K562 (cell line): ENCODE measurements around the gene AADAC. TPM values are rescaled to one million over a fixed set of nuclear protein-coding genes. Genes with fewer than 3 reads are reported as not detected.

ENCODE experiments used
- ARID1B ChIP-seq: fragments of 450-650 bp; IDR thresholded peaks from 2 replicates; pipeline ENCODE4 v1.6.1; 2016; ENCODE audit warnings: antibody characterized with exemption, mild to moderate bottlenecking, inconsistent platforms
- ATF1 ChIP-seq, 2 experiments: fragments of 450-650 bp in 1 of 2; IDR thresholded peaks; 2 replicates each; pipeline ENCODE4 v1.6.1; 2016; ENCODE audit warnings: missing compliant biosample characterization in 1 of 2, missing genetic modification characterization in 1 of 2
- CBFA2T3 ChIP-seq: fragments of 450-650 bp; IDR thresholded peaks from 2 replicates; pipeline ENCODE4 v1.6.1; 2017
- DACH1 ChIP-seq: fragments of 450-650 bp; IDR thresholded peaks from 2 replicates; pipeline ENCODE4 v1.6.1; 2018; ENCODE audit not compliant: partially characterized antibody
- EP400 ChIP-seq: fragments of 450-650 bp; IDR thresholded peaks from 2 replicates; pipeline ENCODE4 v1.6.1; 2017; ENCODE audit warnings: antibody characterized with exemption, mild to moderate bottlenecking, moderate library complexity
- ETS1 ChIP-seq: conservative IDR thresholded peaks from 2 replicates; pipeline ENCODE4 v1.6.1; 2011; ENCODE audit warnings: low read depth, mild to moderate bottlenecking, low read length; ENCODE audit not compliant: control insufficient read depth
- FOXO4 ChIP-seq: fragments of 450-650 bp; formaldehyde crosslinking; IDR thresholded peaks from 2 replicates; pipeline ENCODE4 v1.4.0; 2020; ENCODE audit warnings: mild to moderate bottlenecking, moderate library complexity
- LEF1 ChIP-seq: fragments of 450-650 bp; IDR thresholded peaks from 2 replicates; pipeline ENCODE4 v1.6.1; 2016; ENCODE audit warnings: mild to moderate bottlenecking
- MYC ChIP-seq, 2 experiments: fragments of 250-450 bp in 1 of 2; sonication (Bioruptor Pico) in 1 of 2; IDR thresholded peaks; 2 replicates each; pipeline versions ENCODE4 v1.5.1 to v1.6.1; 2012 to 2021; ENCODE audit warnings: low read depth in 2 of 2, borderline replicate concordance in 1 of 2, improper control_type of control experiment in 1 of 2, low read length in 1 of 2, mild to moderate bottlenecking in 1 of 2, moderate library complexity in 1 of 2
- PKNOX1 ChIP-seq: fragments of 450-650 bp; IDR thresholded peaks from 2 replicates; pipeline ENCODE4 v1.6.1; 2016
- PRPF4 ChIP-seq: fragments of 200-400 bp; formaldehyde crosslinking; IDR thresholded peaks from one replicate; pipeline ENCODE4 v1.6.1; 2017; ENCODE audit warnings: low read length, low read depth, mild to moderate bottlenecking; ENCODE audit not compliant: insufficient read depth, poor library complexity, severe bottlenecking
- RAD21 ChIP-seq, 2 experiments: fragments of 250-450 bp in 1 of 2; fragments of 450-650 bp in 1 of 2; sonication (Bioruptor Pico) in 1 of 2; formaldehyde crosslinking in 1 of 2; IDR thresholded peaks in 1 of 2; conservative IDR thresholded peaks in 1 of 2; 2 replicates each; pipeline versions ENCODE4 v1.4.0 to v1.8.0; 2020 to 2022; ENCODE audit warnings: mild to moderate bottlenecking in 2 of 2, moderate library complexity in 1 of 2
- RB1 ChIP-seq: fragments of 450-650 bp; IDR thresholded peaks from 2 replicates; pipeline ENCODE4 v1.6.1; 2017; ENCODE audit warnings: low read depth, mild to moderate bottlenecking
- SIX5 ChIP-seq, 2 experiments: IDR thresholded peaks; 2 replicates each; pipeline ENCODE4 v1.6.1; 2011; ENCODE audit warnings: low read length in 2 of 2, borderline replicate concordance in 1 of 2, low read depth in 1 of 2, mild to moderate bottlenecking in 1 of 2, moderate library complexity in 1 of 2; ENCODE audit not compliant: insufficient read depth in 1 of 2
- SMARCC2 ChIP-seq: fragments of 450-650 bp; IDR thresholded peaks from 2 replicates; pipeline ENCODE4 v1.6.1; 2017; ENCODE audit warnings: antibody characterized with exemption, moderate library complexity, mild to moderate bottlenecking, low read depth
- SOX6 ChIP-seq: fragments of 450-650 bp; IDR thresholded peaks from 2 replicates; pipeline ENCODE4 v1.6.1; 2014; ENCODE audit warnings: mild to moderate bottlenecking
- TCF3 ChIP-seq: sonication (generic); formaldehyde crosslinking; IDR thresholded peaks from 2 replicates; pipeline ENCODE4 v1.4.0; 2020; ENCODE audit warnings: mild to moderate bottlenecking, missing genetic modification reagents
- TEAD4 ChIP-seq, 2 experiments: sonication (generic) in 1 of 2; formaldehyde crosslinking in 1 of 2; IDR thresholded peaks; 2 replicates each; pipeline versions ENCODE4 v1.6.1 to v1.8.0; 2012 to 2022; ENCODE audit warnings: borderline replicate concordance in 1 of 2, inconsistent platforms in 1 of 2, low read length in 1 of 2, mild to moderate bottlenecking in 1 of 2, missing genetic modification reagents in 1 of 2
- ZNF592 ChIP-seq: fragments of 450-650 bp; IDR thresholded peaks from 2 replicates; pipeline ENCODE4 v1.6.1; 2017; ENCODE audit warnings: antibody characterized with exemption, mild to moderate bottlenecking
- polyA plus RNA-seq, 8 experiments: library from polyadenylated mRNA; depleted of rRNA in 4 of 8; stranded (reverse) in 5 of 8; unstranded in 3 of 8; fragments of >200 nt; fragmentation: Nextera tagmentation in 2 of 8; fragmentation: Illumina TruSeq in 1 of 8; extraction: Ambion mirVana in 2 of 8; extraction: Trizol in 1 of 8; gene quantifications; 2 replicates each; pipeline versions ENCODE4 v1.2.1 to v1.2.3, GENCODE V29; 2011 to 2014; ENCODE audit warnings: inconsistent platforms in 1 of 8, missing spikeins in 1 of 8
- total RNA-seq, 7 experiments: library from RNA; depleted of rRNA in 6 of 7; stranded (reverse); fragments of >200 nt in 6 of 7; fragmentation: Illumina TruSeq in 2 of 7; extraction: Trizol in 2 of 7; gene quantifications; 2 replicates each; pipeline versions ENCODE4 v1.2.1 to v1.2.3, GENCODE V29; 2011 to 2021; ENCODE audit warnings: low replicate concordance in 1 of 7

The AADAC gene
- total and polyA plus RNA-seq, 9 of the 15 experiments (the other 6 are each of a cell fraction or from before 2014, with no cell fraction given), result 0.47 TPM; not detected in 8

GRCh38 chr3:151837057-151837456 is 23.1 kb downstream of the AADAC start (continued):
- peak; percentile 52; the same call in 1 of the 2 replicates for TF ChIP-seq EP400
- 0 out of 2 replicates have a peak, but pooled peaks have one; percentile 37 for TF ChIP-seq ZNF592
- TF ChIP-seq FOXO4 (CRISPR knock-in tag), result no peak
- TF ChIP-seq RB1, result 0 out of 2 replicates have a peak, but pooled peaks have one; percentile 14
- TF ChIP-seq SOX6, result peak; percentile 70
- peak; percentile 51 for TF ChIP-seq SMARCC2
- no peak for TF ChIP-seq ETS1
- TF ChIP-seq PRPF4, result no peak
- TF ChIP-seq TEAD4 (IDR thresholded peaks at IDR 0.05; ENCODE audit: low read length), result peak; percentile 67
- TF ChIP-seq TEAD4 (CRISPR knock-in tag; IDR thresholded peaks at IDR 0.05; ENCODE audit: borderline replicate concordance), result no peak
- TF ChIP-seq MYC (IDR thresholded peaks at IDR 0.05; ENCODE audit: low read depth, low read length), result no peak
- TF ChIP-seq MYC (CRISPR knock-in tag; IDR thresholded peaks at IDR 0.05; ENCODE audit: borderline replicate concordance, low read depth), result no peak
- TF ChIP-seq SIX5 (IDR thresholded peaks at IDR 0.05; ENCODE audit: borderline replicate concordance in 1 of 2, insufficient read depth in 1 of 2, low read depth in 1 of 2, low read length in 2 of 2), result no peak
- peak; percentile 23 to 53; a peak in 3 of 4 replicates for TF ChIP-seq RAD21 (CRISPR knock-in tag; conservative IDR thresholded peaks at IDR 0.05 in 1 of 2, IDR thresholded peaks at IDR 0.05 in 1 of 2)
- peak; percentile 29; the same call in 1 of the 2 replicates for TF ChIP-seq TCF3 (CRISPR knock-in tag)
- peak; percentile 88 for TF ChIP-seq PKNOX1
- peak; percentile 80 for TF ChIP-seq ARID1B
- TF ChIP-seq ATF1 (CRISPR knock-in tag; IDR thresholded peaks at IDR 0.05), result no peak
- TF ChIP-seq ATF1 (tag; IDR thresholded peaks at IDR 0.05), result peak; percentile 46
- TF ChIP-seq CBFA2T3, result peak; percentile 87
- TF ChIP-seq LEF1, result peak; percentile 60; the same call in 1 of the 2 replicates
- peak; percentile 70 for TF ChIP-seq DACH1
